ENCODE measurements around the gene KLF15. TPM values are rescaled to one million over a fixed set of nuclear protein-coding genes. Genes with fewer than 3 reads are reported as not detected.

Gene KLF15
- total and polyA plus RNA-seq, 2 donors (not counting 1 experiment from before 2014, with no cell fraction given): 0.10 to 2.2 TPM

DNA sequence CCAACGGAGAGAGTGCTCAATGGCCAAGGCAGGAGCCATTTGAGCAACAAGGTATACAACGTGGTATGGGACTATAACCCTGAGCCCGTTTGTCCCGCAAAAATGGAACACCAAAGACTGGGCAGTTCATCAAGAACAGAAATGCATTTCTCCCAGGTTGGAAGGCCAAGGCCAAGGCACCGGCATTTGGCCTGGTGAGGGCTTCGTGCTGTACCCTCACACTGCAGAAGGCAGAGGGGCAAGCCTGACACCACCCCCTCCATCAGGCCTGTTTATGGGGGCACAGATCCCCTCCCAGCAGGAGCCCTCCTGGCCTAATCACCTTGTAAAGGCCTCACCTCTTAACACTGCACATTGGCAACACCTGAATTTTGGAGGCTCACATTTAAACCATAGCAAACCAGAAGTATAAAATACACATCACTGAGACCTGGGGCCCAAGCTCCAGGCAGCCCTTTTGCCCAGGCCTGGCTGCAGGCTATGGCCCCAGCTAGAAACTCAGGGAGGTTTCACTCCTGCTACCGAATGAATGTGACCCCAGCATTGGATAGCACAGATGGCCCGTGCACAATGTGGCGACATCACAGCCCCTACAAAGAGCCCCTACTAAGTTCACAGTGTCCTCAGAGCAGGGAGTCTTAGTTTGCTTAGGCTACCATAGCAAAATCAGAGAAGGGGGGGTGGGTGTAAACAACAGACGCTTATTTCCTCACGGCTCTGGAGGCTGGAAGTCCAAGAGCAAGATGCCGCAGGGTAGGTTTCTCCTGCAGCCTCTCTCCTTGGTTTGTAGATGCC lies 47.1 kb downstream of the KLF15 start:
- H3K4me1 Mint-ChIP-seq: no peaks in the 10 kb centered on the region
- Histone ChIP-seq H3K27me3 (replicated peaks in 1 of 4; ENCODE audit: control extremely low read depth in 1 of 4, control insufficient read depth in 3 of 4, insufficient read depth in 4 of 4, low read length in 3 of 4) (no peaks in the 10 kb centered on the region), H3K27ac (ENCODE audit: low read length in 2 of 2) (no peak overlapping the region), H3K9ac (ENCODE audit: low read length) (no peak overlapping the region), H3K4me1 (ENCODE audit: control insufficient read depth in 2 of 2, insufficient read depth in 2 of 2, low read length in 2 of 2) (no peaks in the 10 kb centered on the region), H3K9me3 (ENCODE audit: control extremely low read depth in 1 of 3, control insufficient read depth in 2 of 3, insufficient read depth in 1 of 3, low read length in 2 of 3) (peaks cover 0 to 4% (median 0%) of the 10 kb centered on the region in 3 donors), H3K4me2 (replicated peaks; ENCODE audit: low read depth, low read length, poor library complexity, severe bottlenecking) (no peak overlapping the region), H4K20me1 (ENCODE audit: control insufficient read depth, insufficient read depth, low read length, poor library complexity, severe bottlenecking) (no peaks in the 10 kb centered on the region), H3K4me3 (ENCODE audit: control extremely low read depth in 1 of 5, extremely low read depth in 1 of 5, insufficient read depth in 1 of 5, low read depth in 2 of 5, low read length in 4 of 5) (no peak overlapping the region), H3K36me3 (replicated peaks in 1 of 2; ENCODE audit: control extremely low read depth in 1 of 2, control insufficient read depth in 1 of 2, extremely low read depth in 1 of 2, insufficient read depth in 2 of 2, low read length in 1 of 2) (no peaks in the 10 kb centered on the region), H2AFZ (ENCODE audit: insufficient read depth, low read depth, low read length, poor library complexity, severe bottlenecking) (no peak overlapping the region), H3K79me2 (ENCODE audit: control insufficient read depth, insufficient read depth, low read length) (no peaks in the 10 kb centered on the region)
- ChIA-PET POLR2A (no interaction called here), CTCF (no interaction called here)
- DNase-seq (no peak), ATAC-seq (ENCODE audit: low read depth) (no peak)
- no peaks in the 10 kb centered on the region for H3K9me3 Mint-ChIP-seq (ENCODE audit: insufficient read depth)
- no peak overlapping the region for H3K27ac Mint-ChIP-seq
- 85% methylated on average over 9 of the region's 12 CpGs for WGBS (ENCODE audit: insufficient coverage)
- TF ChIP-seq, protein P1, sequence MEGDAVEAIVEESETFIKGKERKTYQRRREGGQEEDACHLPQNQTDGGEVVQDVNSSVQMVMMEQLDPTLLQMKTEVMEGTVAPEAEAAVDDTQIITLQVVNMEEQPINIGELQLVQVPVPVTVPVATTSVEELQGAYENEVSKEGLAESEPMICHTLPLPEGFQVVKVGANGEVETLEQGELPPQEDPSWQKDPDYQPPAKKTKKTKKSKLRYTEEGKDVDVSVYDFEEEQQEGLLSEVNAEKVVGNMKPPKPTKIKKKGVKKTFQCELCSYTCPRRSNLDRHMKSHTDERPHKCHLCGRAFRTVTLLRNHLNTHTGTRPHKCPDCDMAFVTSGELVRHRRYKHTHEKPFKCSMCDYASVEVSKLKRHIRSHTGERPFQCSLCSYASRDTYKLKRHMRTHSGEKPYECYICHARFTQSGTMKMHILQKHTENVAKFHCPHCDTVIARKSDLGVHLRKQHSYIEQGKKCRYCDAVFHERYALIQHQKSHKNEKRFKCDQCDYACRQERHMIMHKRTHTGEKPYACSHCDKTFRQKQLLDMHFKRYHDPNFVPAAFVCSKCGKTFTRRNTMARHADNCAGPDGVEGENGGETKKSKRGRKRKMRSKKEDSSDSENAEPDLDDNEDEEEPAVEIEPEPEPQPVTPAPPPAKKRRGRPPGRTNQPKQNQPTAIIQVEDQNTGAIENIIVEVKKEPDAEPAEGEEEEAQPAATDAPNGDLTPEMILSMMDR (IDR thresholded peaks at IDR 0.05): no peak
- no peak for TF ChIP-seq EZH2 (IDR thresholded peaks at IDR 0.05; ENCODE audit: borderline replicate concordance, insufficient read depth, low read depth, low read length, poor library complexity, severe bottlenecking)
- intact Hi-C loops (cut with micrococcal nuclease): no loop called here
- H3K27me3 Mint-ChIP-seq: peaks cover 8% of the 10 kb centered on the region
- no peak overlapping the region for H3K4me3 Mint-ChIP-seq

DNA sequence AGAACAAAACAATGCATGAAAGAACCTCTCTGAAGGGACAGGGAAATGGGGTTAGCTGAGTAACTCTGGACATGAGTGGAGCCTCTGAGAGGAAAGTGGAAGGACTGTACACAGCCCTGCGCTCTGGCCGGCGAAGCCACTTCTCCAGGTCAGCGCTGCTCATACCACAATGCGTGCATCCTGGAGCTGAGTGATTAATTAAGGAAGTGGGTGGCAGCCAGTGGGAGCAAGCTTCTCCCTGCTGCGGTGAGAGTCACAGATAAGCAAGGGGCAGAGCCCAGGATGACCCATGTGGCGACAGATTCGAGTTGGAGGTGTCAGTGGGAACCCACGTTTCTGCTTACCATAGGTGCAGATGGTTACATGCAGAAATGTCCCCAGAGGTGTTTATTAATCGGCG lies 48.0 kb downstream of the KLF15 start:
- ATAC-seq (ENCODE audit: low read depth) (no peak), DNase-seq (no peak)
- Mint-ChIP-seq H3K9me3 (ENCODE audit: insufficient read depth) (peaks cover 5% of the 10 kb centered on the region), H3K4me1 (no peaks in the 10 kb centered on the region), H3K4me3 (no peak overlapping the region), H3K27ac (no peak overlapping the region), H3K27me3 (peaks cover 8% of the 10 kb centered on the region)
- Histone ChIP-seq H3K36me3 (replicated peaks in 1 of 2; ENCODE audit: control extremely low read depth in 1 of 2, control insufficient read depth in 1 of 2, extremely low read depth in 1 of 2, insufficient read depth in 2 of 2, low read length in 1 of 2) (no peaks in the 10 kb centered on the region), H3K4me1 (ENCODE audit: control insufficient read depth in 2 of 2, insufficient read depth in 2 of 2, low read length in 2 of 2) (no peaks in the 10 kb centered on the region), H3K4me2 (replicated peaks; ENCODE audit: low read depth, low read length, poor library complexity, severe bottlenecking) (no peak overlapping the region), H3K27ac (ENCODE audit: low read length in 2 of 2) (no peak overlapping the region), H3K9me3 (ENCODE audit: control extremely low read depth in 1 of 3, control insufficient read depth in 2 of 3, insufficient read depth in 1 of 3, low read length in 2 of 3) (peaks cover 0 to 4% (median 4%) of the 10 kb centered on the region in 3 donors), H3K4me3 (ENCODE audit: control extremely low read depth in 1 of 5, extremely low read depth in 1 of 5, insufficient read depth in 1 of 5, low read depth in 2 of 5, low read length in 4 of 5) (no peak overlapping the region), H3K27me3 (replicated peaks in 1 of 4; ENCODE audit: control extremely low read depth in 1 of 4, control insufficient read depth in 3 of 4, insufficient read depth in 4 of 4, low read length in 3 of 4) (peaks cover 0 to 4% (median 0%) of the 10 kb centered on the region in 4 experiments), H3K79me2 (ENCODE audit: control insufficient read depth, insufficient read depth, low read length) (no peaks in the 10 kb centered on the region), H4K20me1 (ENCODE audit: control insufficient read depth, insufficient read depth, low read length, poor library complexity, severe bottlenecking) (no peaks in the 10 kb centered on the region), H3K9ac (ENCODE audit: low read length) (no peak overlapping the region), H2AFZ (ENCODE audit: insufficient read depth, low read depth, low read length, poor library complexity, severe bottlenecking) (no peak overlapping the region)
- ChIA-PET POLR2A (no interaction called here), CTCF (interaction anchor here (0.6 kb wide), 1 partner anchor 16 kb away, joined by 3 read pairs; no protein-coding TSS in a partner anchor)
- no peak for TF ChIP-seq EZH2 (IDR thresholded peaks at IDR 0.05; ENCODE audit: borderline replicate concordance, insufficient read depth, low read depth, low read length, poor library complexity, severe bottlenecking)
- TF ChIP-seq, protein P1 (IDR thresholded peaks at IDR 0.05): no peak
- 34% methylated on average over 11 of the region's 11 CpGs for WGBS (ENCODE audit: insufficient coverage)
- intact Hi-C loops (cut with micrococcal nuclease): no loop called here

Measured in B cell (primary cell).